ENCODE measurements around the gene IMPA2.

Gene IMPA2

GRCh38 chr18:11992096-11992790 is 10.9 kb downstream of the IMPA2 start:
- no peak for TF ChIP-seq CTCF (IDR thresholded peaks at IDR 0.05; ENCODE audit: borderline replicate concordance, insufficient read depth, low read depth, low read length)
- H3K4me3 ChIP-seq (ENCODE audit: low read depth, low read length): no peak overlapping the region

GRCh38 chr18:11993264-11993916 is 12.1 kb downstream of the IMPA2 start:
- no peak for TF ChIP-seq CTCF (IDR thresholded peaks at IDR 0.05; ENCODE audit: borderline replicate concordance, insufficient read depth, low read depth, low read length)
- H3K4me3 ChIP-seq (ENCODE audit: low read depth, low read length): no peak overlapping the region

GRCh38 chr18:11994336-11994702 is 13.0 kb downstream of the IMPA2 start:
- H3K4me3 ChIP-seq (ENCODE audit: low read depth, low read length): no peak overlapping the region
- TF ChIP-seq CTCF (IDR thresholded peaks at IDR 0.05; ENCODE audit: borderline replicate concordance, insufficient read depth, low read depth, low read length): no peak

- no peak for TF ChIP-seq CTCF (IDR thresholded peaks at IDR 0.05; ENCODE audit: borderline replicate concordance, insufficient read depth, low read depth, low read length)
- no peak overlapping the region for H3K4me3 ChIP-seq (ENCODE audit: low read depth, low read length)
Measured at GRCh38 chr18:11994703-11995444, 13.6 kb downstream of the IMPA2 start.

GRCh38 chr18:11995445-11996189 is 14.3 kb downstream of the IMPA2 start:
- H3K4me3 ChIP-seq (ENCODE audit: low read depth, low read length): no peak overlapping the region
- TF ChIP-seq CTCF (IDR thresholded peaks at IDR 0.05; ENCODE audit: borderline replicate concordance, insufficient read depth, low read depth, low read length): peak; percentile 72

GRCh38 chr18:11996190-11996754 is 15.0 kb downstream of the IMPA2 start:
- H3K4me3 ChIP-seq (ENCODE audit: low read depth, low read length): no peak overlapping the region

More at GRCh38 chr18:11996190-11996754, 15.0 kb downstream of the IMPA2 start:
- TF ChIP-seq CTCF (IDR thresholded peaks at IDR 0.05; ENCODE audit: borderline replicate concordance, insufficient read depth, low read depth, low read length): no peak

Measured in GM12875 (cell line).